Esophagus muscularis mucosa (tissue), 4 donors: Measurements from ENCODE around the gene TMEM221.

Experiments
- CTCF ChIP-seq, 3 experiments: fragments of 200-600 bp in 2 of 3; fragments of 450-650 bp in 1 of 3; sonication (generic) in 2 of 3; IDR thresholded peaks; one replicate each; pipeline ENCODE4 v1.5.1; 2017 to 2019; ENCODE audit warnings: antibody characterized with exemption in 3 of 3, mild to moderate bottlenecking in 2 of 3, moderate library complexity in 1 of 3
- EP300 ChIP-seq: sonication (generic); formaldehyde crosslinking; IDR thresholded peaks from one replicate; pipeline ENCODE4 v1.6.1; 2017; ENCODE audit warnings: antibody characterized with exemption
- POLR2AphosphoS5 ChIP-seq, 2 donors: sonication (generic); formaldehyde crosslinking; IDR thresholded peaks; one replicate each; pipeline ENCODE4 v1.6.1; 2017; ENCODE audit warnings: antibody characterized with exemption in 2 of 2

- TF ChIP-seq CTCF (IDR thresholded peaks at IDR 0.05) (no peak), EP300 (no peak), POLR2AphosphoS5 (IDR thresholded peaks at IDR 0.05) (no peak)
Observed at GRCh38 chr19:17406887-17407196, 41.6 kb downstream of the TMEM221 start.
